ENCODE measurements around the gene IDH1. TPM values are rescaled to one million over a fixed set of nuclear protein-coding genes. Genes with fewer than 3 reads are reported as not detected.

The IDH1 gene
- total and polyA plus RNA-seq, 2 experiments from 2014 or later, result 53.5 to 53.6 TPM

DNA sequence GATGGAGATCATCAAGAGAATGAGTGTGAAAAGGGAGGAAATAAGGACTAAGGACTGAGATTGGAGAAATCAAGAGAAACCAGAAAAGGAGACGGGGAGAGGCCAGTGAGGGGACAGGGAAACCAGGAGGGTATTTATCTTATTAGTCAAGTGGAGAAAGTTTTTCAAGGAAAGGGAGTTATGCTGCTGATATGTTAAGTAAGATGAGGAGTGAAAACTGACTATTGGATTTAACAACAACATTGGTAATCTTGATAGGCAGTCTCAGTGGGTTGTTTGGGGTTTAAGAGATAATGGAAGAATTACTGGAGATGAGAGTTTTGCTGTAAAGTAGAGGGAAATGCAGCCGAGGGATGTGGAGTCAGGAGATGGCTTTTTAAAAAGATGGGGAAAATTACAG is 41.7 kb upstream of the IDH1 start:
- no peak for DNase-seq
- no peak for TF ChIP-seq EZH2 (IDR thresholded peaks at IDR 0.05; ENCODE audit: insufficient read depth, poor library complexity, severe bottlenecking)
- no peak for TF ChIP-seq EZH2phosphoT487 (IDR thresholded peaks at IDR 0.05; ENCODE audit: insufficient read depth, low read depth)
- Histone ChIP-seq H3F3A (ENCODE audit: insufficient read depth) (no peaks in the 10 kb centered on the region), H3K27ac (no peak overlapping the region), H3K36me3 (ENCODE audit: low read depth) (peaks cover 35% of the 10 kb centered on the region), H3K27me3 (replicated peaks; ENCODE audit: insufficient read depth) (no peaks in the 10 kb centered on the region), H3K4me2 (ENCODE audit: unreplicated experiment) (no peak overlapping the region), H3K9ac (no peak overlapping the region), H3K79me2 (ENCODE audit: insufficient read depth) (peaks cover 54% of the 10 kb centered on the region), H3K9me3 (ENCODE audit: low read depth) (no peaks in the 10 kb centered on the region), H3K4me1 (ENCODE audit: insufficient read depth) (no peaks in the 10 kb centered on the region), H4K20me1 (ENCODE audit: insufficient read depth) (no peaks in the 10 kb centered on the region), H3K4me3 (no peak overlapping the region), H3K9me2 (ENCODE audit: insufficient read depth) (no peaks in the 10 kb centered on the region), H2AFZ (no peak overlapping the region)
- WGBS, 2 experiments (ENCODE audit: low coverage in 1 of 2, low lambda C conversion rate in 2 of 2, missing lambda C conversion rate in 2 of 2), result 98 to 100% methylated on average over 2 of the region's 2 CpGs
- in situ Hi-C loops (cut with MboI), result no loop called here

DNA sequence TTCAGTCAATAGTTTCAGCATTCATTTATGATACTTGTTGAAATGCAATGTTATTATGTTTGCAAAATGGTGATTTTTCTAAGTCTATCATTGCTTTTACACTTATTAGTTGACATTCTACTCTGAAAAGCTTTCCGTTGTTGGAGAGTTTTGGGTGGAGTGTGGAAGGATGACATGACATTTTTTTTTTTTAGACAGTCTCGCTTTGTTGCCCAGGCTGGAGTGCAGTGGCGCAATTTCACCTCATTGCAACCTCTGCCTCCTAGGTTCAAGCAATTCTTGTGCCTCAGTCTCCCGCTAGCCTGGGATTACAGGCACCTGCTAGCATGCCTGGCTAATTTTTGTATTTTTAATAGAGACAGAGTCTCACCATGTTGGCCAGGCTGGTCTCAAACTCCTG is 41.0 kb upstream of the IDH1 start:
- Histone ChIP-seq H3K27ac (no peak overlapping the region), H3K4me3 (no peak overlapping the region), H3K9me2 (ENCODE audit: insufficient read depth) (no peaks in the 10 kb centered on the region), H3K4me2 (ENCODE audit: unreplicated experiment) (no peak overlapping the region), H2AFZ (no peak overlapping the region), H3K36me3 (ENCODE audit: low read depth) (peaks cover 33% of the 10 kb centered on the region), H3F3A (ENCODE audit: insufficient read depth) (no peaks in the 10 kb centered on the region), H4K20me1 (ENCODE audit: insufficient read depth) (no peaks in the 10 kb centered on the region), H3K9ac (no peak overlapping the region), H3K4me1 (ENCODE audit: insufficient read depth) (no peaks in the 10 kb centered on the region), H3K9me3 (ENCODE audit: low read depth) (no peaks in the 10 kb centered on the region), H3K79me2 (ENCODE audit: insufficient read depth) (peaks cover 62% of the 10 kb centered on the region), H3K27me3 (replicated peaks; ENCODE audit: insufficient read depth) (no peaks in the 10 kb centered on the region)
- no peak for DNase-seq
- TF ChIP-seq EZH2phosphoT487 (IDR thresholded peaks at IDR 0.05; ENCODE audit: insufficient read depth, low read depth), result no peak
- TF ChIP-seq EZH2 (IDR thresholded peaks at IDR 0.05; ENCODE audit: insufficient read depth, poor library complexity, severe bottlenecking), result no peak
- in situ Hi-C loops (cut with MboI), result no loop called here
- WGBS, 2 experiments (ENCODE audit: low coverage in 1 of 2, low lambda C conversion rate in 2 of 2, missing lambda C conversion rate in 2 of 2), result 97 to 99% methylated on average over 4 of the region's 4 CpGs

- TF ChIP-seq EZH2phosphoT487 (IDR thresholded peaks at IDR 0.05; ENCODE audit: insufficient read depth, low read depth) (no peak), EZH2 (IDR thresholded peaks at IDR 0.05; ENCODE audit: insufficient read depth, poor library complexity, severe bottlenecking) (no peak)
- Histone ChIP-seq H3K36me3 (ENCODE audit: low read depth) (peaks cover 37% of the 10 kb centered on the region), H3K9me2 (ENCODE audit: insufficient read depth) (no peaks in the 10 kb centered on the region), H3K4me3 (no peak overlapping the region), H3K27ac (no peak overlapping the region), H2AFZ (no peak overlapping the region), H3K4me2 (ENCODE audit: unreplicated experiment) (no peak overlapping the region), H3K9ac (no peak overlapping the region), H3K27me3 (replicated peaks; ENCODE audit: insufficient read depth) (no peaks in the 10 kb centered on the region), H4K20me1 (ENCODE audit: insufficient read depth) (no peaks in the 10 kb centered on the region), H3K4me1 (ENCODE audit: insufficient read depth) (no peaks in the 10 kb centered on the region), H3K9me3 (ENCODE audit: low read depth) (no peaks in the 10 kb centered on the region), H3K79me2 (ENCODE audit: insufficient read depth) (peaks cover 63% of the 10 kb centered on the region), H3F3A (ENCODE audit: insufficient read depth) (no peaks in the 10 kb centered on the region)
- WGBS, 2 experiments (ENCODE audit: low coverage in 1 of 2, low lambda C conversion rate in 2 of 2, missing lambda C conversion rate in 2 of 2), result 88 to 89% methylated on average over 4 of the region's 4 CpGs
- in situ Hi-C loops (cut with MboI), result no loop called here
- no peak for DNase-seq
Measured at GRCh38 chr2:208294482-208295024, 39.7 kb upstream of the IDH1 start.

DNA sequence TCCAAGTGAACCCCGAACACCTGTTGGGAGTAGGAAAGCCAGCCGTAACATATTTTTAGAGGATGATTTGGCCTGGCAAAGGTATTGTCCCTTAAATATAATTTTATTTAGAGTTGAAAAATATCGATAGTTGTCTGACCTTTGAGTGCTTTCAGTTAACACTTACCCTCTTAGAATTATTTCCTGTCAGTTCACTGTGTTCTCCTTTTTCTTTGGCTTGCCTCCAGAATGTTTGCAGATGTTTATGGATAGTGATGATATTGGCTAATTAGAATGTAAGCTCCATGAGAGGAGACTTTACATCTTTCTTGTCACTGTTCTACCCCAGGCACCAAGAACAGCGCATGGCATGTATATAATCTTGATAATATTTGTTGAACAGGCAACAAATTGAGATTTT is 31.0 kb upstream of the IDH1 start:
- H3K4me2 ChIP-seq (ENCODE audit: unreplicated experiment), result no peak overlapping the region
- H3K4me3 ChIP-seq, result no peak overlapping the region
- no peak overlapping the region for H3K9ac ChIP-seq
- H4K20me1 ChIP-seq (ENCODE audit: insufficient read depth), result 0 out of 2 replicates have a peak, but pooled peaks cover 2% of the 10 kb centered on the region
- TF ChIP-seq EZH2phosphoT487 (IDR thresholded peaks at IDR 0.05; ENCODE audit: insufficient read depth, low read depth) (no peak), EZH2 (IDR thresholded peaks at IDR 0.05; ENCODE audit: insufficient read depth, poor library complexity, severe bottlenecking) (no peak)
- no peak for DNase-seq
- H3K9me3 ChIP-seq (ENCODE audit: low read depth), result no peaks in the 10 kb centered on the region
- peaks cover 25% of the 10 kb centered on the region; the same call in 1 of the 2 replicates for H3K79me2 ChIP-seq (ENCODE audit: insufficient read depth)
- H3F3A ChIP-seq (ENCODE audit: insufficient read depth), result no peaks in the 10 kb centered on the region
- peaks cover 37% of the 10 kb centered on the region for H3K36me3 ChIP-seq (ENCODE audit: low read depth)
- H3K4me1 ChIP-seq (ENCODE audit: insufficient read depth), result no peaks in the 10 kb centered on the region
- H3K27ac ChIP-seq, result no peak overlapping the region
- WGBS, 2 experiments (ENCODE audit: low coverage in 1 of 2, low lambda C conversion rate in 2 of 2, missing lambda C conversion rate in 2 of 2), result 97 to 99% methylated on average over 4 of the region's 4 CpGs
- H2AFZ ChIP-seq, result no peak overlapping the region
- in situ Hi-C loops (cut with MboI), result no loop called here
- no peaks in the 10 kb centered on the region for H3K27me3 ChIP-seq (replicated peaks; ENCODE audit: insufficient read depth)
- no peaks in the 10 kb centered on the region for H3K9me2 ChIP-seq (ENCODE audit: insufficient read depth)
